ENCODE measurements around the gene MYBPC1. TPM values are rescaled to one million over a fixed set of nuclear protein-coding genes. Genes with fewer than 3 reads are reported as not detected.
"Not testable (repeated sequence)": the region's sequence is repeated elsewhere in the genome, so short reads cannot be mapped to it uniquely, and the experiment has no call there.

The MYBPC1 gene
- total and polyA plus RNA-seq, 2 of the 4 experiments (the other 2 are of a cell fraction) = not detected

GRCh38 chr12:101734482-101734881, 139.7 kb downstream of the MYBPC1 start:
- H3K4me1 ChIP-seq (ENCODE audit: control insufficient read depth, insufficient read depth, low read length); H3K79me1 ChIP-seq (ENCODE audit: low read depth in 1 of 2, low read length in 2 of 2); intact Hi-C loops (cut with micrococcal nuclease); H3K36me3 ChIP-seq (ENCODE audit: control insufficient read depth, insufficient read depth, low read length); H4K8ac ChIP-seq (ENCODE audit: low read depth in 2 of 2, low read length in 2 of 2); H3K9ac ChIP-seq (ENCODE audit: low read depth, low read length); H2AFZ ChIP-seq (replicated peaks; ENCODE audit: low read length, poor library complexity); H2AK5ac ChIP-seq (ENCODE audit: low read depth, low read length); H3K4ac ChIP-seq (ENCODE audit: low read depth, low read length); H3K27me3 ChIP-seq (ENCODE audit: control insufficient read depth, insufficient read depth, low read length); H3K23ac ChIP-seq (ENCODE audit: low read depth, low read length); DNase-seq; H2BK5ac ChIP-seq (ENCODE audit: low read depth, low read length, poor library complexity, severe bottlenecking); H2BK20ac ChIP-seq (ENCODE audit: low read depth, low read length); H4K5ac ChIP-seq (ENCODE audit: low read depth, low read length); POLR2A ChIA-PET (ENCODE audit: unreplicated experiment); H3K18ac ChIP-seq (ENCODE audit: low read depth, low read length); CTCF ChIA-PET; in situ Hi-C loops (cut with MboI; ENCODE audit: low sequenced_read_pairs); H3K14ac ChIP-seq (replicated peaks; ENCODE audit: low read depth, low read length); dilution Hi-C loops (cut with HindIII; ENCODE audit: low sequenced_read_pairs, unreplicated experiment); BruUV-seq (replicated peaks); H4K20me1 ChIP-seq (ENCODE audit: insufficient read depth, low read length); H3K9me3 ChIP-seq (ENCODE audit: control insufficient read depth, insufficient read depth, low read length); H2AK9ac ChIP-seq (replicated peaks; ENCODE audit: low read depth, low read length, poor library complexity); H3K56ac ChIP-seq (ENCODE audit: extremely low read depth, insufficient read depth, low read length); H2BK15ac ChIP-seq (ENCODE audit: low read depth, low read length); H2BK120ac ChIP-seq (ENCODE audit: low read depth, low read length); H3K27ac ChIP-seq (ENCODE audit: insufficient read depth, low read length); ATAC-seq (ENCODE audit: low read depth); H4K91ac ChIP-seq (ENCODE audit: insufficient read depth, low read depth, low read length); H3K9me1 ChIP-seq (ENCODE audit: insufficient read depth, low read length); H3K4me2 ChIP-seq (ENCODE audit: low read depth, low read length); H3K4me3 ChIP-seq (ENCODE audit: insufficient read depth, low read depth, low read length): not testable (repeated sequence)
- no CpG with 5 or more reads among the region's 5 CpGs for WGBS, 2 experiments (ENCODE audit: extremely low coverage in 2 of 2, insufficient read length in 1 of 2)

Small RNAs within 50 kb of the gene (microRNA-seq; reads per million reads assigned to microRNA genes)
- not detected for gene RNY1P16 (ENCODE audit: insufficient read depth, insufficient read length)

Small RNAs within 50 kb of the gene (small RNA-seq; reads per million reads assigned to genes)
- gene RNY1P16 = 0 reads per million in 5 experiments

Other genes with a start within 250 kb of the MYBPC1 start
- 126 and 163 TPM in 2 replicates for gene ARL1, start 187.2 kb upstream of the MYBPC1 start, total RNA-seq (2012; rRNA removed)
- gene ARL1, start 187.2 kb upstream of the MYBPC1 start, polyA plus RNA-seq (2012; rRNA removed) = 113 and 124 TPM in 2 replicates
- not detected in 2 replicates for gene SPIC, start 119.6 kb upstream of the MYBPC1 start, total RNA-seq (2012; rRNA removed)
- not detected in 2 replicates for gene SPIC, start 119.6 kb upstream of the MYBPC1 start, polyA plus RNA-seq (2012; rRNA removed)
- gene CHPT1, start 102.7 kb downstream of the MYBPC1 start, total RNA-seq (2012; rRNA removed) = 8.1 and 18.6 TPM in 2 replicates
- 11.4 and 11.7 TPM in 2 replicates for gene CHPT1, start 102.7 kb downstream of the MYBPC1 start, polyA plus RNA-seq (2012; rRNA removed)
- under 0.01 TPM in 1 of 2 replicates, not detected in the other for gene SYCP3, start 144.5 kb downstream of the MYBPC1 start, total RNA-seq (2012; rRNA removed)
- 0.07 TPM in 1 of 2 replicates, not detected in the other for gene SYCP3, start 144.5 kb downstream of the MYBPC1 start, polyA plus RNA-seq (2012; rRNA removed)
- 24.2 and 28.9 TPM in 2 replicates for gene GNPTAB, start 236.0 kb downstream of the MYBPC1 start, total RNA-seq (2012; rRNA removed)
- gene GNPTAB, start 236.0 kb downstream of the MYBPC1 start, polyA plus RNA-seq (2012; rRNA removed) = 14.1 and 16.0 TPM in 2 replicates

Data from IMR-90 (cell line).